ENCODE measurements around the gene OR52M1.

OR52M1 gene

GRCh38 chr11:4544891-4545290 lies at the start of gene OR52M1:
Gene OR52M1, plus strand, starts transcription at chr11:4545191. Its CDS starts 0 bp downstream, at chr11:4545191.
- DNase-seq (ENCODE audit: low spot score) = no peak
- Histone ChIP-seq H3K27ac (no peak within 1 kb of the TSS), H3K4me3 (no peak within 1 kb of the TSS)
- no peak for TF ChIP-seq CTCF (IDR thresholded peaks at IDR 0.05)

- DNase-seq (ENCODE audit: low spot score) = no peak
Observed at GRCh38 chr11:4495487-4495886, 49.5 kb upstream of the OR52M1 start.

GRCh38 chr11:4495986-4496385 lies 49.0 kb upstream of the OR52M1 start:
- TF ChIP-seq CTCF (IDR thresholded peaks at IDR 0.05) = no peak
- Histone ChIP-seq H3K4me3 (no peak overlapping the region), H3K27ac (no peak overlapping the region)
- DNase-seq (ENCODE audit: low spot score) = no peak

More at GRCh38 chr11:4495487-4495886, 49.5 kb upstream of the OR52M1 start:
- no peak overlapping the region for H3K27ac ChIP-seq
- TF ChIP-seq CTCF (IDR thresholded peaks at IDR 0.05) = no peak
- no peak overlapping the region for H3K4me3 ChIP-seq

- TF ChIP-seq CTCF (IDR thresholded peaks at IDR 0.05) = no peak
- no peak for DNase-seq (ENCODE audit: low spot score)
- H3K27ac ChIP-seq = no peak overlapping the region
- H3K4me3 ChIP-seq = no peak overlapping the region
Observed at GRCh38 chr11:4496557-4497248, 48.3 kb upstream of the OR52M1 start.

GRCh38 chr11:4508886-4509285 lies 36.1 kb upstream of the OR52M1 start:
- Histone ChIP-seq H3K4me3 (no peak overlapping the region), H3K27ac (no peak overlapping the region)
- TF ChIP-seq CTCF (IDR thresholded peaks at IDR 0.05) = no peak
- DNase-seq (ENCODE audit: low spot score) = no peak

- Histone ChIP-seq H3K27ac (no peak overlapping the region), H3K4me3 (no peak overlapping the region)
- DNase-seq (ENCODE audit: low spot score) = no peak
- no peak for TF ChIP-seq CTCF (IDR thresholded peaks at IDR 0.05)
Observed at GRCh38 chr11:4511282-4512245, 33.4 kb upstream of the OR52M1 start.

All from coronary artery (tissue), 2 donors.